Panc1 (cell line): Measurements from ENCODE around the gene UPK2.

Experiments
- POLR2AphosphoS5 ChIP-seq: IDR thresholded peaks from 2 replicates; pipeline ENCODE4 v1.6.1; 2012; ENCODE audit warnings: mild to moderate bottlenecking, low read depth, low read length, moderate library complexity
- TCF7L2 ChIP-seq: IDR thresholded peaks from 2 replicates; pipeline ENCODE4 v1.6.1; 2011; ENCODE audit warnings: mild to moderate bottlenecking, low read depth, low read length, inconsistent platforms
- TF ChIP-seq, protein P1 (sequence below): fragments of 450-650 bp; IDR thresholded peaks from 2 replicates; pipeline ENCODE4 v1.5.1; 2017; ENCODE audit warnings: mild to moderate bottlenecking
- TF ChIP-seq, protein P2 (sequence below), 2 experiments: IDR thresholded peaks; 2 replicates each; pipeline ENCODE4 v1.6.1; 2011 to 2012; ENCODE audit warnings: low read depth in 2 of 2, control low read depth in 1 of 2, low read length in 1 of 2, mild to moderate bottlenecking in 1 of 2, moderate library complexity in 1 of 2; ENCODE audit not compliant: insufficient read depth in 1 of 2

DNA sequence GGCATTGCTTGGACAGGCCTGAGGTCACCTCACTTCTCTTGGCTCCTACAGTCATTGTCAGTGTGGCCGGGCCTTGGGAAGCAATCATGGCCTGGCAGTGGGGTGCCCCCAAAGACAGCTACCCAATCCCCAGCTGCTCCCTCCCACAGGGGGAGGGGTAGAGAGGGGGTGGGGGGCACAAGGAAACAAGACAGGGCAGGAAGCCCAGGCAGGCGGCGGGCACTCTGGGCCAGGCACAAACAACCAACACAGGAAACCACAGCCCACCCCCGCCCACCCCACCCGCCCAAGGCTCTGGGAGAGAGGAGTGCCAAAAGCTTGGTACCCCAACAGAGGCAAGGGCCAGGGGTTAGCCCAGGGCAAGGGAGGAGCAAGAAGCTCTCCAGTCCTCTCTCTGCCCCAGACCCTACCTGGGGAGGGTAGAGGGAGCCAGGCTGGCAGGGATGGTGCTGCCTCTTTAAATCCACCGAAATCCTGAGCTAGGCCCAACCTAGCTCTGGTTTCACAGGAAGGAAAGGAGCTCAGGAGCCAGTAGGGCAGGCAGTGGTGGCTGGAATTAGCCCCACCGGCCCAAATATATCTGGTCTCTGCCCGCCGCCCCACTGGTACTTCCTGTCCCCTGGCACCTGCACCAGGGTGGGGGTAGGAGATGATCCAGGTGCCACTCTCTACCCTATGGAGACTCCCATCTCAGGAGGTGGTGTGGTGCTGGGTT lies 42.5 kb upstream of the UPK2 start:
- TF ChIP-seq, protein P1, sequence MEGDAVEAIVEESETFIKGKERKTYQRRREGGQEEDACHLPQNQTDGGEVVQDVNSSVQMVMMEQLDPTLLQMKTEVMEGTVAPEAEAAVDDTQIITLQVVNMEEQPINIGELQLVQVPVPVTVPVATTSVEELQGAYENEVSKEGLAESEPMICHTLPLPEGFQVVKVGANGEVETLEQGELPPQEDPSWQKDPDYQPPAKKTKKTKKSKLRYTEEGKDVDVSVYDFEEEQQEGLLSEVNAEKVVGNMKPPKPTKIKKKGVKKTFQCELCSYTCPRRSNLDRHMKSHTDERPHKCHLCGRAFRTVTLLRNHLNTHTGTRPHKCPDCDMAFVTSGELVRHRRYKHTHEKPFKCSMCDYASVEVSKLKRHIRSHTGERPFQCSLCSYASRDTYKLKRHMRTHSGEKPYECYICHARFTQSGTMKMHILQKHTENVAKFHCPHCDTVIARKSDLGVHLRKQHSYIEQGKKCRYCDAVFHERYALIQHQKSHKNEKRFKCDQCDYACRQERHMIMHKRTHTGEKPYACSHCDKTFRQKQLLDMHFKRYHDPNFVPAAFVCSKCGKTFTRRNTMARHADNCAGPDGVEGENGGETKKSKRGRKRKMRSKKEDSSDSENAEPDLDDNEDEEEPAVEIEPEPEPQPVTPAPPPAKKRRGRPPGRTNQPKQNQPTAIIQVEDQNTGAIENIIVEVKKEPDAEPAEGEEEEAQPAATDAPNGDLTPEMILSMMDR = no peak
- TF ChIP-seq, protein P2, sequence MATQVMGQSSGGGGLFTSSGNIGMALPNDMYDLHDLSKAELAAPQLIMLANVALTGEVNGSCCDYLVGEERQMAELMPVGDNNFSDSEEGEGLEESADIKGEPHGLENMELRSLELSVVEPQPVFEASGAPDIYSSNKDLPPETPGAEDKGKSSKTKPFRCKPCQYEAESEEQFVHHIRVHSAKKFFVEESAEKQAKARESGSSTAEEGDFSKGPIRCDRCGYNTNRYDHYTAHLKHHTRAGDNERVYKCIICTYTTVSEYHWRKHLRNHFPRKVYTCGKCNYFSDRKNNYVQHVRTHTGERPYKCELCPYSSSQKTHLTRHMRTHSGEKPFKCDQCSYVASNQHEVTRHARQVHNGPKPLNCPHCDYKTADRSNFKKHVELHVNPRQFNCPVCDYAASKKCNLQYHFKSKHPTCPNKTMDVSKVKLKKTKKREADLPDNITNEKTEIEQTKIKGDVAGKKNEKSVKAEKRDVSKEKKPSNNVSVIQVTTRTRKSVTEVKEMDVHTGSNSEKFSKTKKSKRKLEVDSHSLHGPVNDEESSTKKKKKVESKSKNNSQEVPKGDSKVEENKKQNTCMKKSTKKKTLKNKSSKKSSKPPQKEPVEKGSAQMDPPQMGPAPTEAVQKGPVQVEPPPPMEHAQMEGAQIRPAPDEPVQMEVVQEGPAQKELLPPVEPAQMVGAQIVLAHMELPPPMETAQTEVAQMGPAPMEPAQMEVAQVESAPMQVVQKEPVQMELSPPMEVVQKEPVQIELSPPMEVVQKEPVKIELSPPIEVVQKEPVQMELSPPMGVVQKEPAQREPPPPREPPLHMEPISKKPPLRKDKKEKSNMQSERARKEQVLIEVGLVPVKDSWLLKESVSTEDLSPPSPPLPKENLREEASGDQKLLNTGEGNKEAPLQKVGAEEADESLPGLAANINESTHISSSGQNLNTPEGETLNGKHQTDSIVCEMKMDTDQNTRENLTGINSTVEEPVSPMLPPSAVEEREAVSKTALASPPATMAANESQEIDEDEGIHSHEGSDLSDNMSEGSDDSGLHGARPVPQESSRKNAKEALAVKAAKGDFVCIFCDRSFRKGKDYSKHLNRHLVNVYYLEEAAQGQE (IDR thresholded peaks at IDR 0.05; ENCODE audit: insufficient read depth in 1 of 2, low read depth in 2 of 2, low read length in 1 of 2) = no peak
- TF ChIP-seq POLR2AphosphoS5 (peak; percentile 22; the same call in 1 of the 2 replicates), TCF7L2 (no peak)
